NCI-H2171 (cell line): ENCODE measurements around the gene CSKMT.
"Not testable (repeated sequence)": the region's sequence is repeated elsewhere in the genome, so short reads cannot be mapped to it uniquely, and the experiment has no call there.

ENCODE experiments used
- DNase-seq: peaks from one replicate; lab custom pipeline; 2025; lab: John Stamatoyannopoulos, UW

CSKMT gene

DNA sequence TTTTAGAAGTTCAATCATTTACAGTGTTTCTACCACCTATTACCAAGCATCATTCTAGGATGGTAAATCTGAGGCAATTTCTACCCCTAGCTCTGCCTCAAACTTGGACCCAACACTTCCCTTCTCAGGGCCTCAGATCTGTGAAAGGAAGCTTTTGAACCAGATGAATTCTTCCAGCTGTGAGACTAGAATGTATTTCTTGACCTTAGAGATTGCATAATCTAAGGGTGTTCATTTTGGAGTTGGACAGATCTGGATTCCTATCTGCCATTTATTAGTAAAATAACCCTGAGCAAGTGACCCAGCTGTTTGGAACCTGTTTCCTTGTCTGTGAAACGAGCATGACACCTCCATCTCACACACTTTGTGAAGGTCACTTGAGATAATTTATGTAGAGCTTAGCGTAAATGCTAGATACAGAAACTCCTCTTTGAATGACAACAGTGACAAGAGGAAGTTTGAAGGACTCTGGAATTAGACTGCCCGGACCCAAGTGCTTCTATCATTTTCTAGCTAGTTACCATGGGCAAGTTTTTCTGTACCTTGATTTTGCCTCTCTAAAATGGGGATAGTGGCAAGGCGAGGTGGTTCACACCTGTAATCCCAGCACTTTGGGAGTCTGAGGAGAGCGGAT, 8.2 kb upstream of the CSKMT start:
- no peak for DNase-seq

DNA sequence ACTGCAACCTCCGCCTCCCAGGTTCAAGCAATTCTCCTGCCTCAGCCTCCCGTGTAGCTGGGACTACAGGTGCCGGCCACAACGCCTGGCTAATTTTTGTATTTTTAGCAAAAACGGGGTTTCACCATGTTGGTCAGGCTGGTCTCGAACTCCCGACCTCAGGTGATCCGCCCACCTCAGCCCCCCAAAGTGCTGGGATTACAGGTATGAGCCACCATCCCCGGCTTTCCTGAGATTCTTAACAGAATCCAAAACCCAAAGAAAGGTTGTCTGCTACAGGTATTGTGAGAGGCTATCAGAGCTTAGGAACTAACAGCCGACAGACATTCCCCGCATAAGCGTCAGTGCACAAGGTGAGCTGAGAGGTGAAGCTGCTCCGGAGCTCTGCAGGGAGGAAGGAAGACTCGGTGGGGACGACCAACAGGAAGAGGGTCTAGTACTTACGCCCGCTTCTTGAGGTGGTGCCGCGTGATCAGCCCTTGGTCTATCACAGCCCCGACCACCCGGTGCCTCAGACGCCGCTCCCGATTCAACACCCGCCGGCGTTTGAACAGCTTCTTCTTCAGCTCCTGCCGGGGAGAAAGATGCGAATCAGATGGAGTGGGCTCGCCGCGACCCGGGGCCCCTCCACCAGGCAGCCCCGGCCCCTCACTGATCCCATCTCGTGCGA, 572 bp upstream of the CSKMT start:
- peak; percentile 76 for DNase-seq

DNA sequence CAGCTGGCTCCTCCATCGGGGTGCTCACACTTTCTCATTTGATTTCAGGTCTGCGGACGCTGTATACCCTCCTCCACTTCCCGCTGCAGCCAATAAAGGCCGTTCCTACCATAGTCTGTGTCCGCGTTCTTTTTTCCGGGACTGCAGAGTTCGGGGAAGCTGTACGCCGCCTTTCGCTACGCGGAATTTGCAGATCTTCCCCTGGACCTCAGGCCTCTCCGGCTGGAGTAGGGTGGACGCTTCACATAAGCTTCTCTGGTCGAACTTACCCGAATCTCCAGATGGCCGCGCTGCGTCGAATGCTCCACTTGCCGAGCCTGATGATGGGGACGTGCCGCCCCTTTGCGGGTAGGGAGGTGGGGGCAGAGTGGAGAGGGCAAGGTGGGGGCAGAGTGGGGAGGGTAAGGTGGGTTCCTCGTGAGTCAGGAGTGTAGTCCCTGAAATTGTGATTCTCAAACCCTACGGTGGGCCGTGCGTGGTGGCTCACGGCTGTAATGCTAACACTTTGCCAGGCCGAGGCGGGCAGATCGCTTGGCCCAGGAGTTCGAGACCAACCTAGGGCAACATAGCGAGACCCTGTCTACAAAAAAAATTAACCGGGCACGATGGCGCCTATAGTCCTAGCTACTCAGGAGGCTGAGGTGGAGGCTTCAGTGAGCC, 617 bp downstream of the CSKMT start:
- DNase-seq = no peak

DNA sequence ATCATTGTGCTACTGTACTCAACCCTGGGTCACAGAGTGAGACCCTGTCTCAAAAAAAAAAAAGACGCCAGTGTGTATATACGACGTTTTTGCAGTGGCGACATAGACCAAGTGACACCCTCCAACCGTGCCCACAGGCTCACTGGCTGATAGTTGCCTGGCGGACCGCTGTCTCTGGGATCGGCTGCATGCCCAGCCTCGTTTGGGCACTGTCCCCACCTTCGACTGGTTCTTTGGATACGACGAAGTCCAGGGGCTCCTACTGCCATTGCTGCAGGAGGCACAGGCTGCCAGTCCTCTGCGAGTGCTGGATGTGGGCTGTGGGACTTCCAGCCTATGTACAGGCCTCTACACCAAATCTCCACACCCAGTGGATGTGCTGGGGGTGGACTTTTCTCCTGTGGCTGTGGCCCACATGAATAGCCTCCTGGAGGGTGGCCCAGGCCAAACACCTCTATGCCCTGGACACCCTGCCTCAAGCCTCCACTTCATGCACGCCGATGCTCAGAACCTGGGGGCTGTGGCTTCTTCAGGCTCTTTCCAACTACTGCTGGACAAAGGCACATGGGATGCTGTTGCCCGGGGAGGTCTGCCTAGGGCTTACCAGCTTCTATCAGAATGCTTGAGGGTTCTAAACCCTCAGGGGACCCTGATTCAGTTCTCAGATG, 1.3 kb downstream of the CSKMT start:
- DNase-seq = no peak

GRCh38 chr11:62667460-62667859, 2.3 kb downstream of the CSKMT start:
- no peak for DNase-seq

GRCh38 chr11:62669420-62670161, 4.5 kb downstream of the CSKMT start:
- no peak for DNase-seq

DNA sequence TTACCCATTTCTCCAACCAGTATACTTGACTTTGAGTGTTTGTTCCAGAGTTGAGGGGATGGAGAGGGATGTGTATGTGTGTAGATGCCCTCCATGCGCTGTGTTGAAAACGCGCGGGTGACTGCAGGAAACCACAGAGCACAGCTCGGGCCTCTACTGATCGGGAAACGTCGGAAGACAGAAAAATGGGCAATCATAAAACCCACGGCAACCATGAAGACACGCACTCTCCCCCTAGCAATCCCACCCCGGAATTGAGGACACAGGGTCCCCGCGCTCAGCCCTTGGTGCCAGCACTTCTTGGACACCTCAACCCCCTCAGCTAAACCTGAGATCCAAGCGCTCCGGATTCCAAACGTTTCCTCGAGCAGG, 6.1 kb downstream of the CSKMT start:
- DNase-seq = peak; percentile 66

GRCh38 chr11:62671608-62672389, 6.7 kb downstream of the CSKMT start, which contains the start of the genes LBHD1 and UQCC3:
LBHD1 (minus strand) TSS chr11:62672267; CDS start chr11:62670031, 2,236 bp downstream.
UQCC3 (plus strand) TSS chr11:62671673; CDS start chr11:62671746, 73 bp downstream.
- peak; percentile 88 for DNase-seq

DNA sequence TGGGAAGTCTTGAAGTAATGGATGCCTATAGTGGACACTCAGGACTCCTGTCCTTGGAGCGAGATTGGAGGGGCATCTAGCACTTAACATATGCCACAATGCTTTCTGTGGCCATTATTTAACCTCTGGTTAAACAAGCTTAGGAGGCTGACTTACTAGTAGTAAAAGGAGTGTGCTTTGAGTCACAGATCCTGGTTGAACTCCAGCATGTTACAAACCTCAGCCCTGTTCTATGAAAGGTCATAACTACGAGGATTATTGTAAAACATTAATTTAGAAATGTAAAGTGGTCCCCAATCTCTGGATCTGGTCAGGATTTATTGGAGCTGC, 8.0 kb downstream of the CSKMT start:
- no peak for DNase-seq

DNA sequence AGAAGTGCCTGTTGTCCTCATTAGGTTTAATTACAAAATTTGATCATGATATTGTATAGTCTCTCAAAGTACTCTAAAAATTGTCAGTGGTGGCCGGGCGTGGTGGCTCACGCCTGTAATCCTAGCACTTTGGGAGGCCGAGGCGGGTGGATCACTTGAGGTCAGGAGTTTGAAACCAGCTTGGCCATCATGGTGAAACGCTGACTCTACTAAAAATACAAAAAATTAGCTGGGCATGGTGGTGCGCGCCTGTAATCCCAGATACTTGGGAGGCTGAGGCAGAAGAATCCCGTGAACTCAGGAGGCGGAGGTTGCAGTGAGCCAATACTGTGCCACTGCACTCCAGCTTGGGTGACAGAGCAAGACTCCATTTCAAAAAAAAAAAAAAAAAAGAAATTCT, 10.3 kb downstream of the CSKMT start:
- DNase-seq = not testable (repeated sequence)

DNA sequence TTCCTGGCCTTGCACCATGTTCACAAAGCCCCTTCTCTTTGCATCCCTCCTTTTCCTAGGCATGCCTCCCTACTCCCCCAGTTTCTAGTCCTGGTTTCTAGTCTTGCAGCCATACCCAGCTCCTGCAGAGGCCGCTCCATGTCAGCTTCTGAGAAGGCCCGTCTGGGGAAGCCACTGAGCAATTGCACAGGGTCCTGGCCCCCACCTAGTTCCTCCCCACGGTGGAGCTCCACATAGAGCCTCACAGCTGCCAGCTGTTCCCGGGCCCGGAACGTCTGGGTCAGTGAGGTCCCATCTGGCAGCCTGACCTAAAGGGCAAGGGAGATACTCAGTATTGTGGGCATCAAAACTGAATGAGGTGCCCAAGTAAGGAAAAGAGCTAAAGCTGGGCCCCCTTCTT, 11.6 kb downstream of the CSKMT start:
- DNase-seq = no peak

DNA sequence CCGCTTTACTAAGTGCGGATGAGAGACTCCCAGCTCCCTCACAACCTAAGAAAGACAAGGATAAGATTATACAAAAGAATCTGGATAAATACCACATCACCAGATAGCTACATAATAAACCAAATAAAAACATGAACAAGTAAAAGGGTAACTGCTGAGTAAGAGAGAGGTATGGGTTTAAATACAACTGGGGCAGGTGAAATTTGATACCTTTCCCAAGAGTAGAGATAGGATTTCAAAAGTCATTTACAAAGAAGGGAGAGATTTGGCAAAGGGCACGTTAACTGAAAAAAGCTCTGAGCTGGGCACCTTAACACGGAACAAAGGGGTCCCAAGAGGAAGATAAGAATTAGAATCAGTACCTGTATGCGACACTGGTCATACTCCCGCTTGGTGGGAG, 12.0 kb downstream of the CSKMT start:
- DNase-seq = no peak

DNA sequence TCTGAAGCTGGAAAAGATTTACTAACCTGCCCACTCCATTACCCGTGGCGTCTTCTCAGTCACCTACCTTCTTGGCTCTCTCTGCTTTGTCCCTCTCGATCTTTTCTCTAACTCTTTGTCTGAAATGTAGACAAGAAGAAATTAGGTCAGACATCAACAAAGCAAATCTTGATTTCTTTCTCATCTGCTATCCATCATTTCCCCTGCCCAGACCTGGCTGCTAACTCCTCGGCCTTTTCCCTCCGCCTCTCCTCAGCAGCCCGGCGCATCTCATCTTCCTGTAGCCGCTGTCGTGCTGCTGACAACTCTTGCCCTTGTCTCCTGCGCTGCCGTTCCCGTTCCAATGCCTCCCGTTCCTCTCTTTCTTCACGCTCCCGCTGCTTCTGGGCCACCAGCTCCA, 12.6 kb downstream of the CSKMT start:
- DNase-seq = no peak

GRCh38 chr11:62678433-62678769, 13.3 kb downstream of the CSKMT start:
- no peak for DNase-seq

DNA sequence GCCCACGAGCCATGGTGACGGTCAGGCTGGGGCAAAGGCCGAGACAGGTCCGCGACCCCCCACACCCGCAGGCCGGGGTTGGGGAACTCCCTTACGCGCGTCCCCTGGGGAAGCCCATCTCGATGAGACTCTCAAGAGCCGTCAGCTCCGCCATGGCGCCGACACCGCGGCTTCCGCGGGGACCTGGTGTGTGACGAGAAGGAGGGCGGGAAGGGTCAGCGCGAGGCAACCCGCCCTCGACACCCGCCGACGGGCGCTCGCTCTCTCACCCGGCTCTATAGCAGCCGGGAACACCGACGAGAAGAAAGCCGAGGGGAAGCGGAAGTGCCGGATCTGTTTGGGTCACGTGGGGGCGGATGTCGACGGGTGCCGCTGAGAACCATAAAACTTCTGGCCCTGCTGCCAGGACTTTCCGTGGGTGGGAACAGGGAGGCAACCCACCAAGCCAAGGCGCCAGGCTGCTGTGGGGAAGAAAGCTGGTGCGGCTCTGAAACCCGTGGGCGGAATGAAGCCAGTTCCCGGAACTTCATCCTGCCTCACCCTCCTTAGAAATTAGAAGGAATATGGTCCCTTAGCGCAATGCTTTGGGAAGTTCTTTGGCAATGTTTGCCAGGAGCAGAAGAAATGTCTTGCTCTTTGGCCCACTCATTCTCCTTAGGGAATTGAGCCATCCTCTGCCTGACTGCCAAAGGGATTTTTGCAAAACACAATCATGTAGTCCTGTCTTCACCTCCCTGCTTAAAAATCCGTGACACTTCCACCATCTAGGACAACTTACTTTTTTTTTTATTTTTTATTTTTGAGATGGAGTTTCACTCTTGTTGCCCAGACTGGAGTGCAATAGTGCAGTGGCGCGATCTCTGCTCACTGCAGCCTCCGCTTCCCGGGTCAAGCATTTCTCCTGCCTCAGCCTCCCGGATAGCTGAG, 13.9 kb downstream of the CSKMT start, which contains the start of gene UBXN1:
Gene UBXN1 (minus strand): TSS at position 304 of the 927 bp plus-strand sequence. CDS start 150 bp downstream, at position 154.
- DNase-seq = peak; percentile 88

DNA sequence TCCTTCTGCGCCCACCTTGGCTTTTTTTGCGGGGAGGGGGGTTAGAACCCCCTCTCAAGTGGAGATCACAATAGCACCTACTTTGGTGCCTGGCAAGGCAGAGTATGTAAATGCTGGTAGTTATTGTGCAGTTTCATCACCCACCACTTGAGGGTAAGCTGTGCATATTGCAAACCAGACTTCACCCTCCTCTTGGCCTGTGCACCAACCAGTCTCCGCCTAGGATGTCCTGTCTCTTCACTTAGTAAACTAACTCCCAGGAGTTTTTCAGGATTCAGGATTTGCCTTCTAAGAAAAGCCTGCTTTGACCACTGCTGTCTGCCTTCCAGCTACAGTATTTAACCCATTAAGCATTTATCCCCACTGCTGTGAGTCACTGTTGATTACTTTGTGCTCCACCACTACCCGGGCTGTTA, 15.7 kb downstream of the CSKMT start:
- DNase-seq = no peak

DNA sequence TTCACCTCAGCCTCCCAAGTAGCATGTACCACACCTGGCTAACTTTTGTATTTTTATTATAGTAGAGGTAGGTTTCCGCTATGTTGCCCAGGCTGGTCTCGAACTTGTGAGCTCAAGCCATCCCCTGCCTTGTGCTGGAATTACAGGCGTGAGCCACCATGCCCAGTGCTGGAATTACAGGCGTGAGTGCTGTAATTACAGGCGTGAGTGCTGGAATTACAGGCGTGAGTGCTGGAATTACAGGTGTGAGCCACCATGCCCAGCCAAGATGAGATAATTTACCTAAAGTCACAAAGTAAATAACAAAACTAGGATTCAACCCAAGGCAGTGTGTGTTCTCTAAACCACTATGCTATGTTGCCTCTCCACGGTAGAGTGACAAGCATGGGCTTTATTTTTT, 17.4 kb downstream of the CSKMT start:
- DNase-seq = no peak

DNA sequence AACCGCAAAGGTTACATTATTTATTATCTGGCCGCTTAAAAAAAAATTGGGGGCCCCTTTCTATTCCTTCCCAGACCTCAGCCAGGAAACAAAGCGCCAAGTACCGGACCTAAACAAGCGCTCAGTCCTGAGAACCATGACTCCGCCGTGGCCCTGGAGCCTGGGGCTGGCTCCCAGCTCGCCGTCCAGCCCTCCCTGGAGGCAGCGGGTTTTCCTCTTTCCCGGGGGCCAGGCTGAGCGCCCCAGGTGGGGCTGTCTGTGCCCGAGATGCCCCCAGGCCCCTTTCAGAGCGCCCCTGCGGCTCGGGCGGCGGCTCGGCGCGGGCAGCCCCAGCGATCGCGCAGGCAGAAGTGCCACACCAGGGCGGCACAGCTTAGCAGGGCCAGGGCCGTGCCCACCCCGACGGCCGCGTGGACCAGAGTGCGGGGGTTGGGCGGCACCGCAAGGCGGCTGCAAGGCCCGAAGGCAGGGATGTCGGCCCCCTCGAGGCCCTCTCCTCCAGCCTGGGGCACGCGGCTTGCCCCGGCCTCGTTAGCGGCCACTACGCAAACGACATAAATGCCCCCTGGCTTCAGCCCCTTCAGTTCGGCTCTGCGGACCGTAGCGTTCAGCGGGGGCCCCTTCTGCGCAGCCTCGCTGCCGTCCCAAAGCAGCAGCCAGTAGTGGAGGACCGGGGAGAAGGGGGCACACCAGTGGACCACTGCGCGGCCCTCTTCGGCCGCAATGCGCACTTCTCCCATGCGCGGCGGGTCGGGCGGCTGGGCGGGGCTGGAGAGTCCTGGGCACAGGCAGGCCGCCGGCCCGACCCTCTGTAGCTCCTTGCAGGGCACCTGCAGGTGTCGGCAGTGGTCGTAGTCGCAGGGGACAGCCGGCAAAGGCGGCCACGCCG, 22.6 kb downstream of the CSKMT start:
- no peak for DNase-seq

DNA sequence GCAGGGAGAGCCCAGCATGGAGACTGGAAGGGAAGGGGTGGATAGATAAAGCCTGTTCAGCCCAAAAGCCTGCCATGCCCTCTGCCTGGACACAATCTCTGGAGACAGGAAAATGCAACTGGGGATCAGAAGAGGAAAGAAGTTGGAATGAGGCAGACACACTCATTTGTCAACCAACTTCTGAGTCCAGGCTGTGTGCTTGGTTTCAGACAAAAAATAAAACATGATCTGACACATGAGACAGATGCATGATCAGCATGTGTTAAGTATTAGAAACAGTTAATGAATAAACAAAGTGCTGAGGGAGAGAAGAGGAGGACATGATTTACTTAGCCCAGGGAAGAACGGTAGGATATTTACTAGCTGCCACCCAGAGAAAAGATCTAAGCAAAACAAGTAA, 23.4 kb downstream of the CSKMT start:
- no peak for DNase-seq
